Stimulated activated CD8-positive, alpha-beta memory T cell treated with anti-CD3 and anti-CD28 coated beads, Interleukin-7, amount 100 ng/mL, for 48 hours (primary cell): Measurements from ENCODE around the gene BSDC1.
A peak's percentile ranks its signal among the peaks of the same experiment; 100 is the strongest.
"Not testable (repeated sequence)": the region's sequence is repeated elsewhere in the genome, so short reads cannot be mapped to it uniquely, and the experiment has no call there.

Experiments
- DNase-seq, 2 donors: peaks; one replicate each; pipeline ENCODE4 v3.0.0-alpha.2; 2020; ENCODE audit warnings: low read depth in 1 of 2; ENCODE audit errors: extremely low read depth in 1 of 2

BSDC1 gene

DNA sequence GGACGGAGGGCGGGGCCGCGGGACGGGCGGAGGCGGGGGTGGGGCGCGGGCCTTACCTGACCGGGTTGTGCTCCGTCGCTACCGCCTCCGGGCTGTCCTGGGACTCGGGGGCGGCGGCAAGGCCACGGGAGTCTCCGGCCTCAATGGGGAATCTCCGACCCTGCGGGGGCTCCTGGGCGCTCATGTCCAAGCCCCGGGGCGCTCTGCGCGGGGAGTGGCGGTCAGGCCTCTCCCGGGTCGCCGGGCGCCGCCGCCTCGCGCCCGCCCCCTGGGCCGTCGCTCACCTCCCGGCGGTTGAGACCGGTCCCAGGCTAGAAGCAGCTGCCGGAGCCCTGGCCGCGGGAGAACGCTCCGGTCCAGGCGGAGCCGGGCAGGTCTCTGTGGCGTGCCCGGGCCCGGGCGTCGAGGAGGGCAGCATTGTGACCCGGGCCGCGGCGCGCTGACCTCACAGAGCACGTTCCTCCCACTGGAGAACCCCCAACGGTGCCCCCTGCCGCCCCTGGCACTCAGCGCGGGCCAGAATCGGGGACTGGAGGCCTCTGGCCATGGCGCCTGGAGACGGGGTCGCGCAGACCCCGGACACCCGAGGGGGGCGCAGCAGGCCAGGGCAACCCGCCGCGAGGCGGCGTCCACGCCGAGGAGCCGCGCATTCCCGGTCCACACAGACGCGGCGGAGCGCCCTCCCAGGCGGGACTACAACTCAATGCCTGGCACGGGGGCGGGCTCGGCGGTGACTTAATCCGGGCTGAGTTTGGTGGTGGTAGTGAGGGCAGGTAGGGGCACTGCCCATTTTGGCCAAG lies 32.4 kb downstream of the BSDC1 start:
- no peak for DNase-seq

DNA sequence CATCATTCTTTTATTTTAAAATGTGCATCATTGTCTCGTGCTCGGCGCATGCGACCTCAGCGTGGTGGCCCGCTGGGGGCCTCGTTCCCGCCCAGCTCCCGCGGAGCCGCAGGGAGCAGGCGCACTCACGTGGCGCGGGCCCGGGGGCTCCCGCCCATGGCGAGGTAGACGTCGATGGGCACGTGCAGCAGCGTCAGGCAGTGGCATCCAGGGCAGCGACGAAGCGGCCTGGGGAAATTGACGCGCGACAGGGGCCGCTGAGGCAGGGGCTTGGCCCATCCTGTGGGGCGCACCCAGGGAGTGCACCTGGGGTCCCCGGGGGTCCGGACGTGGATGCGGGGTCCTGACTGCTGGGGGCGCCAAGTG lies 33.0 kb downstream of the BSDC1 start:
- no peak for DNase-seq

DNA sequence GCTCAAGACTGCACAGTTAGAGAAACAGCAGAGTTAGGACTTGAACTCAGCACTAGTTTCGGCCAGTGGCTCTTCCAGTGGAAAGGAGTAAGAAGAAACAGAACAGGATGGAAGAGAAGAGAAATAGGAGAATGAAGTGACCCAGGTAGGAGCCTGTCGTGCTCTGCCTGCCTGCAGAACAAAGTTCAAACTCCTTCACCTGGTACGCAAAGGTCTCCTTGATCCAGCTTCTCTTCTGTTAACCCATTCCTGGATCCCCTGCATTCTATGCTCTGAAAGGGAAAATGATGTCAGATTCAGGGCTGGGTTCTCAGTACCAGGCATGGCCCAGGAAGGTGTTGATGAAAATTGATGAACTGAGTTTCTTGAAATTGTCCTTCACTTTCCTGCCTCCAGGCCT lies 35.8 kb downstream of the BSDC1 start:
- no peak for DNase-seq

DNA sequence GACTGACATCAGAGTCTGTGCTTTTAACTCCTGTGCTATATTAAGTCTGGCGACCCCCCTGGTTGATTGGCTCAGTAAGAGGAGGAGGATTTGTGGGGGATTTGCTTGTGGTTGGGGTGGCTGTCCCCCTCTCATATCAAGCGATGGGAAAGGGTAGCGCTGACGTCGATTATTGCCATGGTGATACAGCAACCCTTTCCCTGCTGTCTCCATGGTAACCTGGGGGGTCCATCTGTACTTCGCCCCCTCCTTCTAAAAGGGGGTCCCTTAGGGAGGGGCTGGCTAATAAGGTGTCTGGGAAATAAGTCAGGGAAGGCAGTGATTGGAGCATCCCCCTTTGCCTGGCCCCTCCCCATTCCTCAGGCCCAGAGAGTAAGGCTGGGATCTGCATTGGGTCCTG lies 36.6 kb downstream of the BSDC1 start:
- no peak for DNase-seq

DNA sequence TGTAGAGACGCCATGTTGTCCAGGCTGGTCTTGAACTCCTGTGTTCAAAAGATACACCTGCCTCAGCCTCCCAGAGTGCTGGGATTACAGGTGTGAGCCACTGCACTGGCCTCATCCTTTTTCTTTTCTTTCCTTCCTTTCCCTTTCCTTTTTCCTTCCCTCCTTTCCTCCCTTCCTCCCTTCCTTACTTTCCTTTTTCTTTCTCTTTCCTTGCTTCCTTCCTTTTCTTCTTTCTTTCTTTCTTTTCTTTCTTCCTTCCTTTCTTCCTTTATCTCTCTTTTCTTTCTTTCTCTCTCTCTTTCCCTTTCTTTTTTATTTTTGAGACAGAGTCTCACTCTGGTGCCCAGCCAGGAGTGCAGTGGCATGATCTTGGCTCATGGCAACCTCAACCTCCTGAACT lies 37.8 kb downstream of the BSDC1 start:
- no peak for DNase-seq

DNA sequence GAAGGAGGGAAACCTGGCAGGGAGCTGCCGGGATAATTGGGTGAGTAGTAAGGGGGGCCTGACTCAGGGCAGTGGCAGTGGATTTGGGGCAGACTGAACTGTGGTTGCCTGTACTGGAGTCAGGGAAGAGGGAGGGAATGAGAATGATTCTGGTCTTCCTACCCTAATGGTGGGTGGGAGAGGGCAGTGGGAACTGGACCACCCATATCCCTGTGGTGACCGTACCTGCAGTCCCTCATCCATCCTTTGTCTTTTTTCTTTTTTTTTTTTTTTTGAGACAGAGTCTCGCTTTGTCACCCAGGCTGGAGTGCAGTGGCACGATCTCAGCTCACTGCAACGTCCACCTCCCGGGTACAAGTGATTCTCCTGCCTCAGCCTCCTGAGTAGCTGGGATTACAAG lies 38.5 kb downstream of the BSDC1 start:
- not testable (repeated sequence) for DNase-seq

DNA sequence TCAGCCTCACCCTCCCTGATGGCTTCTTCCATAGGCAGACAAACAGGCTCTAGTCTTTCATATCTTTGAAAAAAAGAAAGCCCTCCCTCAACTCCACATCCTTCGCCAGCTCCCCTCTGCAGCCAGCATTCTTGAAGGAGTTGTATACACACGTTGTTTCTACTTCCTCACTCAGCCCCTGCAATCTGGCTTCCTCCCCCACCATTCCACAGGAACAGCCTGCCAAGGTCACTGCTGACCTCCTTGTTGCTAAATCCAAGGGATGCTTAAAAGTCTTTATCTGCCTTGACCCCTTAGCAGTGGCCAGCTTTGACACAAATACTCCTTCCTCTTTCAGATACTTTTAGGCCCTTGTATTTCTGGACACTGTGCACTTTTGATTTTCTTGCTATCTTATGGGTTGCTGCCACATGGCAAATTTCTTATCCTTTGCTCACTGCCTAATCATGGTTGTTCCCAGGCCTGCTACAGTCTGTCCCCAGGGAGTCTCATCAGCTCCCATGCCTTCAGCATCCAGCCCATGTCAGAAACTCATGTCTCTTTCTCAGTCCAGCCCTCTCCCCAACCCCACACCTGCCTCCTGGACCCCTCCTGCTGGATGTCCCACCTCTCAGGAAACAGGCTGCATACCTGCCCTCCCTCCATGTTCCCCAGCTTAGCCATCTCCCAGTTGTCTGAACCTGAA lies 40.2 kb downstream of the BSDC1 start:
- no peak for DNase-seq

DNA sequence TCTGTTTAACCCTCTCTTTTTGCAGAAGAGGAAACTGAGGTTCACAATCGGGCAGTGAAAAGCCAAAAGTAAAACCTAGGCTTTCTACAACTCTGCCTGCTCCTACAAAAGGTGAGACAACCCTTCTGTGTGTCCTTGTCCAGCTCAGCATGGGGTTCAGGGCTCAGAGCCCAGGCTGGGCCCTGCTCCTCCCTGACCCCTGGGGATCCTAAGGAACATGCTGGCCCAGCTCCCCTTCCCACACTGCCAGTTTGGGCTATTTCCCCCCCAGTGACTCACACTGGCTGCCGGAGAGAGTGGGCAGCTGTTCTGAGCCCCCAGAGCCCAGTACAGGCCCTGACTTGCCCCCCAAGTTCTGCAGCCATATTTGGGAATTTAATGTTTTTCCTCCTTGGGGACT lies 40.8 kb downstream of the BSDC1 start:
- no peak for DNase-seq

DNA sequence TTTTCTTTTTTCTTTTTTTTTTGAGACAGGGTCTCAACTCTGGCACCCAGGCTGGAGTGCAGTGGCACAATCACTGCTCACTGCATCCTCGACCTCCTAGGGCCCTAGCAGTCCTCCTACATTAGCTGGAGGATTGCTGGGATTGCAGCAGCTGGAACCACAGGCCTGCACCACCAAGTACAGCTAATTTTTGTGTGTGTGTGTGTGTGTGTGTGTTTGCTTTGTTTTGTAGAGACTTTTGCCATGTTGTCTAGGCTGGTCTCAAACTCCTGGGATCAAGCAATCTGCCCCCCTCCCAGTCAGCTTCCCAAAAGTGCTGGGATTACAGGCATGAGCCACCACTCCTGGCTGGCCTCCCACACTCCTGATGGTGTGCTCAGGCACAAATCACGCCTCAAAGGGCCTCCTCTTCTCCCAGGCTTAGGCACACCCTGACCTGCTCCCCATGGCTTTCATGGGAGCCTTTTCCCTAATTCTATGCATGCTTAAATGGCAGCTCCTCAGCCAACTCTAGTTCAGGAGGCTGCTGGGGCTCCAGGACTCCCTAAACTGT lies 41.3 kb downstream of the BSDC1 start:
- DNase-seq: no peak

DNA sequence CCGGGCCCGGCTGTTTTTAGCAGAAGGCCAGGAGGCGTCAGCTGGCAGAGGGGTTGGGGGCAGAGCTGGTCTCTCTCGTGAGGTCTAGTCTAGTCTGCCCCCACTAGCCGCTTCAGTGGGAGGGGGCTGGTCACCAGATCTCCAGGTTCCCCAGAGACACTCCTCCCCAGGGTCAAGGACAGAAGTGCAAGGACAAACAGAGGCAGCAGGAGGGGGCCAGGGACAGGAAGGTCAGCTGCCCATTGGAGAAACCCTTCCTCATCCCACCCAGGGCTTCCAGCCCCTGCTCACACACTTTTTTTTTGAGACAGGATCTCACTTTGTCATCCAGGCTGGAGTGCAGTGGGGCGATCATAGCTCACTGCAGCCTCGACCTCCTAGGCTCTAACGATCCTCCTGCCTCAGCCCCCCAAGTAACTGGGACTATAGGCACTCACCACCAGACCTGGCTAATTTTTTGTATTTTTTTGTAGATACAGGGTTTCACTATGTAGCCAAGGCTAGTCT lies 41.9 kb downstream of the BSDC1 start:
- DNase-seq: no peak

DNA sequence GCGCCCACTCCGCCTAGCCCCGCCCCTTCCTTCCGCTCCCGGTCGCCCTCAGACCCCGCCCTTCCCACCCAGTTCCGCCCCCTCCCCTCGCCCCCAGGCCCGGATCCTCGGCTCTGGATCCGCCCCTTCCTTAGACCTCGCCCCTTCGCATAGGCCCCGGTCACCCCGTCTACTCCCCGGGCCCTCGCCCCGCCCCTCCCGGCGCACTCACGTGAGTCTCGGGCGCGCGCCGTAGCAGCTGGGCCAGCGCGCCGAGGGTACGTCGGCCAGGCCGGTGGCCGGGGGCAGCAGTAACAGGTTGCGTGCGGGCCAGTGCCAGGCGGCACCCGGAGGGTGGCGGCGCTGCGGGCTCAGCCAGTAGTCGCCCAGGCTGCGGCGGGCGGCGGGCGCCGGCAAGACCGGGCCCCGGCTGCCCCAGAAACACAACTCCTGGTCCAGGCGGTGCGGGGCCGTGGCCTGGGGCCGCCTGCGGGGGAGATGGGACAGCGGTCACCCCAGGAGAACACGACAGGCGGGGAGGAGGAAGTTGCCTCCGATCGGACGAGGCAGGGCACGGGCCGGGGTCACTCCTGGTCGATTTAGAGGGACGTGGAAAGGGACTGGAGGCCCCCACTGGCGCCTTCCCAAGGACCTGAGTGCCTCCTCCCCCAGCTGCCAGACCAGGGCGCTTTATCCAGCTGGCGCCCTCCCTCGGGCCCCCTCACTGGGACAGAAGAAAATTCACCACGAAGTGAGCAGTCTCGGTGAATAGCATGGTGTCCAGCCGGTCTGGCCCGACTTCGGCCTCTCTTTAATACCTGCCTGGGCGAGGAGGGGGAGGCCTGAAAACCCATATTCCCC lies 42.6 kb downstream of the BSDC1 start:
- peak; percentile 64 to 80 for DNase-seq

DNA sequence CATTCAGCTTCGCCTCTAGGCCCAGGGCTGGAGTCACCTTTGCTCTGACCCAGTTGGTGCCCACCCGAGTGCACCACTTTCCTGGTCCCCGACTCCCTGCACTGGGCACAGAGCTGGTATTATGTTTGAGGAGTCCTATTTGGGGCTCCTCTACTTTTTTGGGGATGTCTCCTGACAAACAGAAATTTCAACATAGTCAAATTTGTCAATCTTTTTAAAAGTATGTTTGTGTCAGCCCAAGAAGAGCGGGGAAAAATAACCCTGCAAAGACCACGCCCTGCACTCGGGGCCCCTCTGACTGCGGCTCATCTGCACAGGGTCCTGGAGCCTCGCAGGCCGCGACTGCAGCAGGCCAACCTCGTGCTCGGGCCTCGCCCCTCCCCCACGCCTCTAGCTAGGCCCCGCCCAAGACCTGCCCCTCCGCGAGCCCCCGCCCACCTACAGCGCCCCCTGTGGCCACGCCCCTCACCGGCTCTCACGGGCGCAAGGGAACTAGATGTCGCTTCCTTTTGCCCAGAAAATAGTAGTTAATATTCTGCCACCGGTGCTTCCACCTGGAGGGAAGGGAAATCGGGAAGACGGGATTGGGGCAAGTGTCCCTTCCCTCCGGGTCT lies 43.3 kb downstream of the BSDC1 start:
- peak; percentile 54 to 56 for DNase-seq

DNA sequence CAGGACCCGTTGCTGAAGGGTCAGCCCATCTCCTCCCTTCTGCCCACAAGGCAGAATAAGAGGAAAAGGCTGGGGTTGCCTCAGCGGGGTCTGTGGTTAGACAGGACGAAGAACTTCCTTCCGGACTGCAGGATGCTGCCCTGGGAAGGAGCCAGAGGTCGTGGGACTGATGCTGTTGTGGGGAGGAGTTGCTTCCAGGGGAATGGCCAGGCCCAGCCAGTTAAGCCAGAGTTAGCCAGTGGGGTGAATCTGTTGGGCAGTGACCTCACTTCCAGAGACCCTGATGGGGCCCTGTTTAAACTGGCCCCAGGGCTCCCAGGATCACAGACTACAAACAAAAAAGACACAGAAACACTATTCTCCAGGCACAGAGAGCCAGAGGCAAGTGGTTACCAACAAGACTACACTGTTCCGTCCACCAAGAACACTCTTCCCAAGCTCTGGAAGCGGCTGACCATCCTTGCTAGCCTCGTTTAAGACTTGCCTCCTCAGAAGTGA lies 45.0 kb downstream of the BSDC1 start:
- DNase-seq: no peak

DNA sequence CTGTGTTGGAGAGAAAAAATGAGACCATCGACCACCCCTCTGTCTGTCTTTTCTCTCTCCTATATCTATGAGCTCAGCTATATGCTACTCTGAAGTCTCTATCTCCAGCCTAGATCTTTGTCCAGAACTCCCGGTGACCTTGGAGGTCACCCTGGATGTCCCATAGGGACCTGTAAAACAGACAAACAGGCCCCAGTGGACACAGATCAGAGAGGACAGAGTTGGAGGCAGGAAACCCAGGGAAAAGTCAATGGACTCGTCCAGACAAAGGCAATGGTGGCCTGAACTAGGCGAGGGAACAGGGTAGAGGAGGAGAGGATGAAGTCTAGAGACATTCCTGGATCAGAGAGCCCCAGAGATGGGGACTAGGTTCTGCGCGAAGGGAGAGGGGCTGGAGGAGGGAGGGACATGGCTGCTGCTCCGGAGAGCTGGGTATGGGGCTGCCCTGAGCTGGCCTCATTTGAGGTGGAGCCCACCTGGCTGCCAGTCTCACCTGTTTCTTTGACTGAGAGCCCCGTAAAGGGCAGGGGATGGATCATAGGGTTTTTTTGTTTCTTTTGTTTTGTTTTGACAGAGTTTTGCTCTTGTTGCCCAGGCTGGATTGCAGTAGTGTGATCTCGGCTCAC lies 47.6 kb downstream of the BSDC1 start:
- no peak for DNase-seq

DNA sequence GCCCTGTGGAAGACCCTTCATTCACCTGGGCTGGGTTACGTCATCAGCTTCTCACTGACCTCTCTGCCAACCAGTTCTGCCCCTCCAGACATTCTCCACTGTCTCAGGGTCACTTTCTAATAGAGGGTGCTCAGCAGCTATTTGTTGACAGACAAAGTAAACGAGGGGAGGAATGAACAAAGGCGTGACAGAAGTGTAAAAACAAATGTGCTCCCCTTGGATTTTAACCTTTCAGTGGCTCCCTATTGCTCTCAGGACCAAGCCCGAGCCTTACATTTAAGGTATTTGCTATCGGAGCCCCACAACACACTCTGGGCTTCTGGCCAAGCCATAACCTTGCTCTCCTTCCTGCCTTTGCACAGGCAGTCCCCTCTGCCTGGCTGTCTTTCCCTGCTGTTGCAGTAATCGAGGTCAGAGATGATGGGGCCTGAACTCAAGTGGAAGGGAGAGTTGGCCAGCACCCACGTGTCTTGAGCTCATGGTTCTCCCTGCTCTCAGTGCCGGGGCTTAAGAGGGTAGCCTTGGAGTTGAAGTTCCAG lies 48.9 kb downstream of the BSDC1 start:
- no peak for DNase-seq

DNA sequence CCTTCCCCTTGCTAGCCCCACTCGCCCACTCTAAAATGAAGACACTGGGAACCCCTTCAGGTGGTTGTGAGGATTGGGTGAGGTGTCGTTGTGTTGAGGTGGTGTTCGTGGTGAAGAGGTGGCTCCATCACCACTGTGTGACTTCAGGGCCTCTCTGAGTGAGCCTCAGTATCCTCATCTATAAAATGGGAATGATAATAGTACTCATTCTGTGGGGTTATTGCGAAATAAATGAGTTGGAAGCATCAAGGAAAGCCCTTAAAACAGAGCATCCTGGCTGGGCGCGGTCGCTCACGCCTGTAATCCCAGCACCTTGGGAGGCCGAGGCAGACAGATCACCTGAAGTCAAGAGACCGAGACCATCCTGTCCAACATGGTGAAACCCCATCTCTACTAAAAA lies 51.5 kb downstream of the BSDC1 start:
- DNase-seq: no peak

DNA sequence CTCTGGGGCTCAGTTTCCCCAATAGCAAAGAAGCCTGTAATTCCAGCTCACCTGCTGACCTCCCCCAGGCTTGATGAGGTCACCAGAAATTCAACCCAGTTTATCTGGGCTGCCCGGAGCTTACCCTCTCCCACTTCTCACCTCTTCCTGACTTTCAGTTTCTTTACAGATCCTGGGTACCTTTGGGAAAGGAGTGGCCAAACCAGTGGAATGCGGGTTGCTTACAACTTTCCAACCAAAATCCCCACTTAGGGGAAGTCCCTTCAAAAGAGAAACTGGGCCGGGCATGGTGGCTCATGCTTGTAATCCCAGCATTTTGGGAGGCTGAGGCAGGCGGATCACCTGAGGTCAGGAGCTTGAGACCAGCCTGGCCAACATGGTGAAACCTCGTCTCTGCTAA lies 52.3 kb downstream of the BSDC1 start:
- no peak for DNase-seq

DNA sequence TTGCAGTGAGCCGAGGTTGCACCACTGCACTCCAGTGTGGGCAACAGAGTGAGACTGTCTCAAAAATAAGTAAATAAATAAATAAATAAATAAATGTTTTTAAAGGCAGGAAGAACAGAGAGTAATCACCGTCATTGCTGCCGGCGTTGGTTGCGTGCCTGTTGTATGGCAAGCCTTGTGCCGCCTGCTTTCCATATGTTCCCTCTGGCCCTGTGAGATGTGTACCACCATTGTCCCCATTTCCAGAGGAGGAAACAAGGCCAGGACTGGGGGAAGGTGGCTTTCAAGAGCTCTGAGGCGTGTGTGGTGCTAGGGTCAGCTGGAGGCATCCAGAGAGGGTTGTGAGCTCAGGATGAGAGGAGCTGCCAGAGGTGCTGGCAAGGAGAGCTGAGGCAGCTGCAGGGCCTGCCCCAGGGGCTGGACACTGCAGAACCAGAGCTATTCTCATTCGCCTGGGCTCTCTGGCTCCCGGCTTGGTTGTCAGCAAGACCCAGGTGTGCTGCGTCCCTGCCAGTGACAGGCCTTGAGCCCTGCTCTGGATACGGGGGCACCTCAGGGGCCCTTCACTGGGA lies 53.0 kb downstream of the BSDC1 start:
- no peak for DNase-seq

DNA sequence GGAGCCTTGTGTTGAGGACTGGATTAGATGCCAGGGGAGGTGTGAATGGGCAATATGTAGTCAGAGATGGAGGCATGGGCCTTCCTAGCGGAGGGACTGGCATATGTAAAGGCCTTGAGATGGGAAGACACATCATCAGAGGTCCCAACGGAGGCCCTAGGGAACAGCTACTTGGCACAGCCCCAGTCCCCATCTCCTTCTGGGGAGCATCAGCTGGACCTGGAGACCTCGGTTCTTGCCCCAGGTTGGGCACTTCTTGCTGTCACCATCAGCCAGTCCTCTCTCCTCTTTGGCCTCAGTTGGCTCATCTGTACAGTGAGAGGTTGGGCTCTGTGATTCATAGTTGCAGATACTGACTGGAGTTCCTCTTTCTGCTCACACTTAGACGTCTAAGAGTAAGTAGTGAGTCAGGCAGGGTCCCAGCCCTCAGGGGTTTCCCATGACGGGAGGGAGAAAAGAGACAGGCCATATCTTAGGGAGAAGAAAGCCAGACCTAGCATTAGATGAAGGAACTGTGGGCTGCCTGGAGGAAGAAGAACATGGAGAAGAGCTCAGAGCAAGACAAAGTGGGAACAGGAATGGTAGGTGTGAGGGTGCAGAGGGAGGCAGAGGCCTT lies 54.8 kb downstream of the BSDC1 start:
- DNase-seq: peak in 1 of 2 donors; percentile 60
